HCT116 (cell line): ENCODE results near the gene MAN2B2. TPM values are rescaled to one million over a fixed set of nuclear protein-coding genes. Genes with fewer than 3 reads are reported as not detected.

Experiments used
- ATAC-seq: fragments of 200-7000 bp; cut with Tn5 transposase; 2 replicates; pipeline ENCODE4 v1.9.1; 2020; ENCODE audit warnings: mild to moderate bottlenecking, moderate library complexity
- Bru-seq: library from RNA; stranded (reverse); fragments of 400-500 nt; gene quantifications from one replicate; lab custom pipeline; 2021; lab: Mats Ljungman, UMichigan
- BruChase-seq, 2 experiments: library from RNA; stranded (reverse); fragments of 400-500 nt; gene quantifications; one replicate each; lab custom pipeline; 2021; lab: Mats Ljungman, UMichigan
- BruUV-seq: library from RNA; stranded (reverse); fragments of 400-500 nt; replicated peaks from 2 replicates; lab custom pipeline; 2021; lab: Mats Ljungman, UMichigan
- CTCF ChIA-PET: fragments of 300-600 bp; sonication (Branson Sonifier 250); formaldehyde crosslinking; loops from one replicate; lab custom pipeline; 2021; ENCODE audit warnings: antibody characterized with exemption; lab: Charles Lee
- POLR2A ChIA-PET: fragments of 300-600, 350-600 bp; sonication (Branson Sonifier 250); formaldehyde crosslinking; loops from one replicate; lab custom pipeline; 2021; ENCODE audit warnings: antibody characterized with exemption; lab: Charles Lee
- RAD21 ChIA-PET, 2 experiments: fragments of 300-600 bp; sonication (Branson Sonifier 250); formaldehyde crosslinking; loops; one replicate each; lab custom pipeline; 2023; ENCODE audit warnings: low total read pairs in 2 of 2; ENCODE audit not compliant: uncharacterized antibody in 2 of 2, unreplicated experiment in 2 of 2, low non-redundant PET in 1 of 2; lab: Charles Lee
- DNase-seq: peaks from one replicate; pipeline ENCODE4 v3.0.0-alpha.2; 2010; ENCODE audit warnings: low read depth, low spot score
- H2AFZ ChIP-seq: fragments of 200-600 bp; shearing (Covaris generic), sonication (generic); 2 replicates; pipeline ENCODE4 v1.6.1; 2017; ENCODE audit warnings: low read depth, mixed run types, mixed read lengths, antibody characterized with exemption, low read length; ENCODE audit not compliant: poor library complexity, severe bottlenecking
- H3K27ac ChIP-seq: 2 replicates; pipeline ENCODE4 v1.5.1; 2012; ENCODE audit warnings: low read depth, low read length
- H3K27me3 ChIP-seq: fragments of 200-600 bp; sonication (generic); 2 replicates; pipeline ENCODE4 v1.6.1; 2016; ENCODE audit warnings: mixed run types, low read length, mixed read lengths; ENCODE audit not compliant: insufficient read depth
- H3K36me3 ChIP-seq, 2 experiments: fragments of 200-500 bp in 1 of 2; fragments of 200-600 bp in 1 of 2; sonication (Bioruptor generic) in 1 of 2; sonication (generic) in 1 of 2; 2 replicates each; pipeline versions ENCODE4 v1.5.1 to v1.6.1; 2014 to 2016; ENCODE audit warnings: low read length in 2 of 2, inconsistent platforms in 1 of 2, mixed read lengths in 1 of 2, mixed run types in 1 of 2; ENCODE audit not compliant: insufficient read depth in 2 of 2, control insufficient read depth in 1 of 2
- H3K4me1 ChIP-seq, 2 experiments: fragments of 200-600 bp in 1 of 2; sonication (generic) in 1 of 2; 2 replicates each; pipeline versions ENCODE4 v1.5.1 to v1.6.1; 2012 to 2017; ENCODE audit warnings: low read length in 2 of 2, inconsistent platforms in 1 of 2, mild to moderate bottlenecking in 1 of 2, mixed read lengths in 1 of 2, mixed run types in 1 of 2, moderate library complexity in 1 of 2; ENCODE audit not compliant: insufficient read depth in 2 of 2, control insufficient read depth in 1 of 2
- H3K4me2 ChIP-seq: fragments of 200-600 bp; sonication (generic); 2 replicates; pipeline ENCODE4 v1.6.1; 2017; ENCODE audit warnings: mixed run types, low read length, mixed read lengths
- H3K4me3 ChIP-seq, 2 experiments: fragments of 200-600 bp in 1 of 2; sonication (generic) in 1 of 2; replicated peaks in 1 of 2; 2 replicates each; pipeline ENCODE4 v1.5.1; 2011 to 2016; ENCODE audit warnings: low read length in 2 of 2, control low read depth in 1 of 2, low read depth in 1 of 2, mild to moderate bottlenecking in 1 of 2, mixed read lengths in 1 of 2, mixed run types in 1 of 2
- H3K79me2 ChIP-seq: fragments of 200-600 bp; sonication (generic); 2 replicates; pipeline ENCODE4 v1.6.1; 2017; ENCODE audit warnings: mild to moderate bottlenecking, mixed run types, low read length, moderate library complexity, mixed read lengths; ENCODE audit not compliant: insufficient read depth
- H3K9ac ChIP-seq: fragments of 200-600 bp; sonication (generic); 2 replicates; pipeline ENCODE4 v1.6.1; 2016; ENCODE audit warnings: low read length, mixed read lengths
- H3K9me2 ChIP-seq: fragments of 200-600 bp; sonication (generic), shearing (Covaris generic); 2 replicates; pipeline ENCODE4 v1.6.1; 2017; ENCODE audit warnings: mixed run types, mild to moderate bottlenecking, moderate library complexity; ENCODE audit not compliant: insufficient read depth
- H3K9me3 ChIP-seq, 2 experiments: fragments of 200-500 bp in 1 of 2; fragments of 200-600 bp in 1 of 2; sonication (Bioruptor generic) in 1 of 2; sonication (generic) in 1 of 2; 2 replicates each; pipeline ENCODE4 v1.6.1; 2014 to 2017; ENCODE audit warnings: low read length in 2 of 2, mixed read lengths in 2 of 2, inconsistent platforms in 1 of 2, low read depth in 1 of 2, mild to moderate bottlenecking in 1 of 2, mixed run types in 1 of 2, moderate library complexity in 1 of 2; ENCODE audit not compliant: control insufficient read depth in 1 of 2, insufficient read depth in 1 of 2
- H4K20me1 ChIP-seq: fragments of 200-600 bp; sonication (generic), shearing (Covaris generic); 2 replicates; pipeline ENCODE4 v1.6.1; 2017; ENCODE audit warnings: mixed run types, mild to moderate bottlenecking, moderate library complexity; ENCODE audit not compliant: insufficient read depth
- CBX3 ChIP-seq: IDR thresholded peaks from 2 replicates; pipeline ENCODE4 v1.6.1; 2012; ENCODE audit warnings: low read depth
- POLR2AphosphoS5 ChIP-seq: IDR thresholded peaks from 2 replicates; pipeline ENCODE4 v1.6.1; 2011; ENCODE audit warnings: mild to moderate bottlenecking, low read depth, low read length, moderate library complexity
- SIN3A ChIP-seq: IDR thresholded peaks from 2 replicates; pipeline ENCODE4 v1.6.1; 2012; ENCODE audit warnings: low read depth
- SP1 ChIP-seq: IDR thresholded peaks from 2 replicates; pipeline ENCODE4 v1.6.1; 2012; ENCODE audit warnings: low read depth
- YY1 ChIP-seq: IDR thresholded peaks from 2 replicates; pipeline ENCODE4 v1.6.1; 2011; ENCODE audit warnings: low read length, low read depth, moderate library complexity, mild to moderate bottlenecking; ENCODE audit not compliant: insufficient replicate concordance; ENCODE audit errors: extremely low read depth
- ZFX ChIP-seq: fragments of 450-650 bp; IDR thresholded peaks from 2 replicates; pipeline ENCODE4 v1.6.1; 2017
- intact Hi-C: fragments of 100-400 bp; cut with micrococcal nuclease; formaldehyde crosslinking; loops from 2 replicates; pipeline ENCODE4 v1.10.0; 2022
- long read RNA-seq: library from polyadenylated mRNA; unstranded; transcript quantifications from one replicate; pipeline ENCODE4 v2.0.0, GENCODE V29; 2021; ENCODE audit not compliant: unreplicated experiment
- polyA plus RNA-seq: library from polyadenylated mRNA; unstranded; fragments of >200 nt; gene quantifications from 2 replicates; pipeline ENCODE4 v1.2.1, GENCODE V29; 2012; ENCODE audit warnings: missing spikeins
- total RNA-seq: library from RNA; stranded (reverse); gene quantifications from one replicate; pipeline ENCODE4 v1.2.1, GENCODE V29; 2021; ENCODE audit not compliant: unreplicated experiment
- TF ChIP-seq, protein P1 (sequence below): IDR thresholded peaks from 2 replicates; pipeline ENCODE4 v1.6.1; 2012

MAN2B2 gene
- total RNA-seq (18.0 TPM), Bru-seq, nascent RNA (percentile 42 among the genes with signal in this experiment), BruChase-seq, experiment 1, labeled RNA remaining after a 6-hour chase (percentile 57 among the genes with signal in this experiment), BruChase-seq, experiment 2, labeled RNA remaining after a 2-hour chase (percentile 47 among the genes with signal in this experiment)
- polyA plus RNA-seq: 16.6 and 16.8 TPM in 2 replicates
- long read RNA-seq, full-length matches to known transcripts: 5 of 47 reads
- long read RNA-seq, partial matches to known transcripts: 9 of 47 reads
- long read RNA-seq, other reads (novel, unspliced or antisense): 33 of 47 reads

DNA sequence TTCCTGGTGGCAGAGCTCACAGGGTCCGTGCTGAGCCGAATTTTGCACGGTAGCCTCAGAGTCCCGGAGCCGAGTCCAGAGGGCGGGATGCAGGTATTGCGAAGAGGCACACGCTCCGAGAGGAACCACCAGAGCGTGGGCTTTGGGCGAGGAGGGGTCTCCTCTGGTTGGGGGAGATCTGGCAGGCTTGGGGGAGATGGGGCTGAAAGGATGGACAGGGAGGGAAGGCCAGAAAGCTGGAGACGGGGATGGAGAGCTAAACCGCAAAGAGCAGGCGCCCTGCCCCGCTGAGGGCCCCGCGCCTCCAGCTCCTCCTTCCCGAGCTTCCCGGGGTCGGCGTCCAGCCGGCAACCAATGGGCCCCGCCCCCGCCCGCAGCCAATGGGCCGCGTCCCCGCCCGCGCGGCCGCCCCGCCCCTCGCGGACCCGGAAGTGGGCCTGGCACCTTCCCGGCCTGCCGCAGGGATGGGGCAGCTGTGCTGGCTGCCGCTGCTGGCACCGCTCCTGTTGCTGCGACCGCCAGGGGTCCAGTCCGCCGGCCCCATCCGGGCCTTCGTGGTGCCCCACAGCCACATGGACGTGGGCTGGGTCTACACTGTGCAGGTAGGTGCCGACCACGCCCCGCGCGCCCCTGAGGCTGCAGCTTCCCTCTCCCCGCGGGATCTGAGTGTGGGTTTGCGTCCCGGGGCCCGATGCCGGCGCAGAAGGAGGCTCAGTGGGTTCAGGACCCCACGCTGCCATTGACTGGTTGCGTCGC is at the start of gene MAN2B2:
Gene MAN2B2 (plus strand): TSS at position 443 of the 756 bp plus-strand sequence. CDS start 22 bp downstream, at position 465.
- ATAC-seq (peak; percentile 96), DNase-seq (peak; percentile 27)
- peak within 1 kb of the TSS; percentile 88 to 97 for H3K4me3 ChIP-seq
- H3K9me3 ChIP-seq: peaks cover 0 to 8% of the 10 kb centered on the region in 2 experiments; a peak in 1 of 4 replicates
- no TSS peak for BruUV-seq
- no peak within 1 kb of the TSS for H2AFZ ChIP-seq
- RAD21 ChIA-PET: interaction anchor here in 1 of 2 experiments (2.0 kb wide), 1 partner anchor 26 kb away, joined by 4 read pairs; no protein-coding TSS in a partner anchor
- peaks cover 7% of the 10 kb centered on the region; the same call in 1 of the 2 replicates for H3K79me2 ChIP-seq
- peaks cover 6 to 22% of the 10 kb centered on the region in 2 experiments; a peak in 3 of 4 replicates for H3K4me1 ChIP-seq
- peak within 1 kb of the TSS; percentile 99 for H3K4me2 ChIP-seq
- intact Hi-C loops: no loop called here
- TF ChIP-seq YY1 (no peak), POLR2AphosphoS5 (peak; percentile 82), SIN3A (peak; percentile 84; the same call in 1 of the 2 replicates), SP1 (peak; percentile 53), ZFX (peak; percentile 66; the same call in 1 of the 2 replicates), CBX3 (no peak)
- TF ChIP-seq, protein P1, sequence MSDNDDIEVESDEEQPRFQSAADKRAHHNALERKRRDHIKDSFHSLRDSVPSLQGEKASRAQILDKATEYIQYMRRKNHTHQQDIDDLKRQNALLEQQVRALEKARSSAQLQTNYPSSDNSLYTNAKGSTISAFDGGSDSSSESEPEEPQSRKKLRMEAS: 0 out of 2 replicates have a peak, but pooled peaks have one; percentile 63
- POLR2A ChIA-PET: interaction anchor here (1.2 kb wide), 1 partner anchor 98 kb away, joined by 3 read pairs; a partner anchor contains a TSS
- peak within 1 kb of the TSS; percentile 83 for H3K9ac ChIP-seq
- peak within 1 kb of the TSS; percentile 43; the same call in 1 of the 2 replicates for H3K27ac ChIP-seq
- H4K20me1 ChIP-seq: no peaks in the 10 kb centered on the region
- CTCF ChIA-PET: interaction anchor here (1.1 to 1.2 kb wide), 2 partner anchors 28 to 324 kb away, joined by 4 to 6 read pairs; no protein-coding TSS in a partner anchor
- H3K9me2 ChIP-seq: no peaks in the 10 kb centered on the region
- no peaks in the 10 kb centered on the region for H3K27me3 ChIP-seq
- peaks cover 0 to 7% of the 10 kb centered on the region in 2 experiments; a peak in 1 of 4 replicates for H3K36me3 ChIP-seq
